ENCODE results near the gene C3orf52.

DNA sequence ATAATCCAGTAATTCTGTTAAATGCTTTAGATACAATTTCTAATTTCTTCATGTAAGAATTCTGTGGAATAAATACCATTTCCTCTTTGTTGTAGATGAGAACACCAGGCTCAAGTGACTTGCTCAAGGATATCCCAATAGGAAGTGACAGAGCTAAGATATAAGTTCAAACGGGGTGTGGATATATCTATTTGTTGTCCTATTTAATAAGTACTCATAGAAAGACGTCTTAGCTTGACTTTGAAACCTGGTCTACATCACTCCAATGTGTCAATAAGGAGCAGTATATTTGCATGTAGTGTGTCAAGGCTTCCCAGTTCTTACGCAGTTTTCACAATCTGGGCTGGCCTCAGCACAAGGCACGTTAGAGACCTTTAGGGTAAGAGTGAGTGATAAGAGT lies 51.6 kb downstream of the C3orf52 start:
- TF ChIP-seq, protein P1, sequence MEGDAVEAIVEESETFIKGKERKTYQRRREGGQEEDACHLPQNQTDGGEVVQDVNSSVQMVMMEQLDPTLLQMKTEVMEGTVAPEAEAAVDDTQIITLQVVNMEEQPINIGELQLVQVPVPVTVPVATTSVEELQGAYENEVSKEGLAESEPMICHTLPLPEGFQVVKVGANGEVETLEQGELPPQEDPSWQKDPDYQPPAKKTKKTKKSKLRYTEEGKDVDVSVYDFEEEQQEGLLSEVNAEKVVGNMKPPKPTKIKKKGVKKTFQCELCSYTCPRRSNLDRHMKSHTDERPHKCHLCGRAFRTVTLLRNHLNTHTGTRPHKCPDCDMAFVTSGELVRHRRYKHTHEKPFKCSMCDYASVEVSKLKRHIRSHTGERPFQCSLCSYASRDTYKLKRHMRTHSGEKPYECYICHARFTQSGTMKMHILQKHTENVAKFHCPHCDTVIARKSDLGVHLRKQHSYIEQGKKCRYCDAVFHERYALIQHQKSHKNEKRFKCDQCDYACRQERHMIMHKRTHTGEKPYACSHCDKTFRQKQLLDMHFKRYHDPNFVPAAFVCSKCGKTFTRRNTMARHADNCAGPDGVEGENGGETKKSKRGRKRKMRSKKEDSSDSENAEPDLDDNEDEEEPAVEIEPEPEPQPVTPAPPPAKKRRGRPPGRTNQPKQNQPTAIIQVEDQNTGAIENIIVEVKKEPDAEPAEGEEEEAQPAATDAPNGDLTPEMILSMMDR (IDR thresholded peaks at IDR 0.05) = no peak
- TF ChIP-seq POLR2A (IDR thresholded peaks at IDR 0.05) = no peak

Data from lower leg skin (tissue), 3 donors.